Psoas muscle (tissue), 8 donors: ENCODE results near the gene RDH11. TPM values are rescaled to one million over a fixed set of nuclear protein-coding genes. Genes with fewer than 3 reads are reported as not detected.
"Not testable (repeated sequence)": the region's sequence is repeated elsewhere in the genome, so short reads cannot be mapped to it uniquely, and the experiment has no call there.

Experiments
- ATAC-seq, 4 donors: fragments of 200-7000 bp; cut with Tn5 transposase; one replicate each; pipeline ENCODE4 v1.9.1; 2020; ENCODE audit warnings: moderate library complexity in 3 of 4, mild to moderate bottlenecking in 2 of 4
- DNase-seq, 2 donors: peaks; one replicate each; pipeline ENCODE4 v3.0.0-alpha.2; 2020
- H3K27ac ChIP-seq: fragments of 200-600 bp; one replicate; pipeline ENCODE4 v1.8.0; 2022
- H3K27me3 ChIP-seq, 3 donors: fragments of 200-600 bp in 1 of 3; one replicate each; pipeline versions ENCODE4 v1.6.1 to v1.8.0; 2013 to 2022; ENCODE audit warnings: low read length in 2 of 3, mild to moderate bottlenecking in 2 of 3, moderate library complexity in 1 of 3; ENCODE audit not compliant: insufficient read depth in 3 of 3
- H3K36me3 ChIP-seq, 2 donors: fragments of 200-600 bp in 1 of 2; one replicate each; pipeline versions ENCODE4 v1.6.1 to v1.8.0; 2013 to 2022; ENCODE audit warnings: low read depth in 1 of 2, mild to moderate bottlenecking in 1 of 2, moderate library complexity in 1 of 2; ENCODE audit not compliant: insufficient read depth in 1 of 2
- H3K4me1 ChIP-seq: fragments of 200-600 bp; one replicate; pipeline ENCODE4 v1.8.0; 2022
- H3K4me3 ChIP-seq: fragments of 200-600 bp; one replicate; pipeline ENCODE4 v1.8.0; 2022; ENCODE audit warnings: mild to moderate bottlenecking
- H3K9me3 ChIP-seq: fragments of 200-600 bp; one replicate; pipeline ENCODE4 v1.8.0; 2022
- WGBS, 3 donors: extraction: QIAGEN DNeasy Blood & Tissue Kit; methylation state at CpG; one replicate each; pipeline versions ENCODE4 v1.1.6 to v1.1.7; 2013; 5-methylcytosine and 5-hydroxymethylcytosine counted together
- intact Hi-C, 2 donors: fragments of 100-400 bp; cut with DNase I; formaldehyde crosslinking; loops; one replicate each; pipeline versions ENCODE4 v1.11.0 to v1.14.2; 2022
- polyA plus RNA-seq, 3 donors: library from polyadenylated mRNA; stranded (reverse); fragments of 200-250 nt; gene quantifications; one replicate each; pipeline ENCODE4 v1.2.3, GENCODE V29; 2013
- total RNA-seq, 4 donors: library from RNA; stranded (reverse); fragmentation: NEBNext Ultra II Directional in 2 of 4; extraction: Animal tissue kit (Norgen Biotek cat#: 25700) in 2 of 4; gene quantifications; one replicate each; pipeline versions ENCODE4 v1.2.1 to v1.2.4, GENCODE V29; 2021 to 2023
- TF ChIP-seq, protein P1 (sequence below): fragments of 200-600 bp; IDR thresholded peaks from one replicate; pipeline ENCODE4 v1.8.0; 2022; ENCODE audit warnings: antibody characterized with exemption
- donor health status: healthy with polysubstance abuse.
- donor health status: DM: no; HTN: no; CAD: no; lungs with moderate emphysema.
- donor health status: Bipolar disorder and iron deficiency.
- donor health status: healthy.
- donor health status: DM: yes; HTN: yes; CAD: no.
- donor health status: DM: no; HTN: no; CAD: no.
- donor health status: DM: no; HTN: no; CAD: no.
- donor health status: DM: yes; HTN: yes; CAD: no.

The RDH11 gene
- total and polyA plus RNA-seq, 7 donors, result 5.4 to 15.6 (median 8.5) TPM

DNA sequence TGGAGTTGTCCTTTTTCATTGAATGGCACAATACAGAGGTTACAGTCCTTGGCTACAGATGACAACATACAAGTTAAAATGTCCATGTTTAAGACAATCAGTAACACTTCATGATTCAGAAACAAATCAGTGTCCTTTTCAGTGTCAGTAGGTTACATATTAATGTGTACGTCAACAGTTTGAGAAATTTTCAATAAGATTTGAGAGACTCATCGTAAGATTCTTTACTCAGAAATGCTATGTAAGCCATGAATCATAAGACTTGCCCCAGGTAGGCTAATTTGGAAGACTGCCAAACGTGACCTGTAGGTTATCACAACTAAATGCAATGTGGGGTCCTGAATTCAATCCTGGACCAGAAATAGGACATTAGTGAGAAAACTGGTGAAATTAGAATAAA is 9.6 kb upstream of the RDH11 start:
- Histone ChIP-seq H3K4me1 (no peaks in the 10 kb centered on the region), H3K4me3 (no peak overlapping the region), H3K36me3 (no peaks in the 10 kb centered on the region), H3K27ac (no peak overlapping the region), H3K27me3 (no peaks in the 10 kb centered on the region), H3K9me3 (no peaks in the 10 kb centered on the region)
- TF ChIP-seq, protein P1, sequence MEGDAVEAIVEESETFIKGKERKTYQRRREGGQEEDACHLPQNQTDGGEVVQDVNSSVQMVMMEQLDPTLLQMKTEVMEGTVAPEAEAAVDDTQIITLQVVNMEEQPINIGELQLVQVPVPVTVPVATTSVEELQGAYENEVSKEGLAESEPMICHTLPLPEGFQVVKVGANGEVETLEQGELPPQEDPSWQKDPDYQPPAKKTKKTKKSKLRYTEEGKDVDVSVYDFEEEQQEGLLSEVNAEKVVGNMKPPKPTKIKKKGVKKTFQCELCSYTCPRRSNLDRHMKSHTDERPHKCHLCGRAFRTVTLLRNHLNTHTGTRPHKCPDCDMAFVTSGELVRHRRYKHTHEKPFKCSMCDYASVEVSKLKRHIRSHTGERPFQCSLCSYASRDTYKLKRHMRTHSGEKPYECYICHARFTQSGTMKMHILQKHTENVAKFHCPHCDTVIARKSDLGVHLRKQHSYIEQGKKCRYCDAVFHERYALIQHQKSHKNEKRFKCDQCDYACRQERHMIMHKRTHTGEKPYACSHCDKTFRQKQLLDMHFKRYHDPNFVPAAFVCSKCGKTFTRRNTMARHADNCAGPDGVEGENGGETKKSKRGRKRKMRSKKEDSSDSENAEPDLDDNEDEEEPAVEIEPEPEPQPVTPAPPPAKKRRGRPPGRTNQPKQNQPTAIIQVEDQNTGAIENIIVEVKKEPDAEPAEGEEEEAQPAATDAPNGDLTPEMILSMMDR, result no peak
- ATAC-seq (no peak), DNase-seq (no peak)
- 67 to 70% (median 69%) methylated on average over 3 of the region's 3 CpGs for WGBS, 3 donors
- intact Hi-C loops, result loop anchor here (2.0 to 10.0 kb wide), 2 partner anchors 122 to 280 kb away; no protein-coding TSS in a partner anchor

DNA sequence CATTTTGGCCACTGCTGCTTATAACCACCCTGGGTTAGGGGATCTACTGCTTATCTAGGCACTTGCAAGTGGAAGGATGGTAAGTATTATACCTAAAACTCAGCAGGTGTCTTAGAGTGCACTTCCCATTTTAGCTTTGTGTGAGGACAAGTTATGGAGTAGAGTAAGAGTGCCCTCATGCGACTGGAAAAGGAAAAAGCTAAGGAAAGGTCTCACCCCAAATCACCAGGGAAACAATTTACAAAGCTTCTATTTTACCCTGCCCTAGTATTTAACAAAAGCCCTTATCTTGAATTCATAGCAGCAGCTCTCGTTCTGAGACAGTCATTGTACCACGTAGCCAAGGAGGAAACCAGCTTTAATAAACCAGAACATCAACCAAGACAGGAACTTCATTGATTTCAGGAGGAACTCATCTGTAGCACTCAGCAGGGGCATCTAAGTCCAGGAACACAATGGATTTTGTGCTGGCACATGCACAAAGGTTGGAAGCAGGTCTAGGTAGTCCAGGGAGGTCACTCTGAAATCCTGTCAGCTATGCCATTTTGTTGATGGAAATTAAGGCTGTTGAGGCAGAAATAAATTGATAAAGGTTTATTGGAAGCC is 9.0 kb upstream of the RDH11 start:
- WGBS, 3 donors, result 0 to 1% (median 0%) methylated on average over 3 of the region's 3 CpGs
- ATAC-seq (peak; percentile 67 to 91 (median 79)), DNase-seq (no peak)
- Histone ChIP-seq H3K36me3 (no peaks in the 10 kb centered on the region), H3K27ac (no peak overlapping the region), H3K9me3 (no peaks in the 10 kb centered on the region), H3K27me3 (no peaks in the 10 kb centered on the region), H3K4me1 (no peaks in the 10 kb centered on the region), H3K4me3 (no peak overlapping the region)
- TF ChIP-seq, protein P1, result peak; percentile 70
- intact Hi-C loops, result loop anchor here (2.0 to 10.0 kb wide), 5 partner anchors 87 to 280 kb away; partner anchors contain the start of gene ARG2 (in 2 of the 2)

DNA sequence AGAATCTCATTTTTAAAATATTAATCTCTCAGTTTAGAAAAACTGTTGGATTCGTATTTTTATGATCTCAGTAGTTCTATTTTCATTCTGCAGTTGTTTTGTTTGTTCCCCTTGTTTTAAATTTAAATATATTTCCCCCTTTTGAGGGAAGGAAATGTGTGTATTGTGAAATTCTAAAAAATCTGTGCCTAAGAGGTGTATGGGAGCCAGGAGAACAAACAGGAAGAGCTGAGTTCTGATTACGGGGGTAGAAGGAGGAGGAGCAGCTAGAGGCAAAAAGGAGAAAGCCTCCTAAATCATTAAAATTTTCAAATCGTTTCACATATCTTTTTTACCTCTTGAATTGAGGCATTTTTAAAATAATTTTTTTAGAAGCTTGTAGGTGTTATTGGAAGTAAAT is 8.4 kb upstream of the RDH11 start:
- H3K4me3 ChIP-seq, result no peak overlapping the region
- H3K36me3 ChIP-seq, result no peaks in the 10 kb centered on the region
- intact Hi-C loops, result loop anchor here (2.0 to 10.0 kb wide), 5 partner anchors 87 to 279 kb away; partner anchors contain the start of gene ARG2 (in 2 of the 2)
- H3K27ac ChIP-seq, result no peak overlapping the region
- H3K9me3 ChIP-seq, result no peaks in the 10 kb centered on the region
- no peak for ATAC-seq
- 52 to 56% (median 54%) methylated on average over 3 of the region's 3 CpGs for WGBS, 3 donors
- no peaks in the 10 kb centered on the region for H3K4me1 ChIP-seq
- H3K27me3 ChIP-seq, result no peaks in the 10 kb centered on the region
- TF ChIP-seq, protein P1, result no peak
- DNase-seq, result no peak

DNA sequence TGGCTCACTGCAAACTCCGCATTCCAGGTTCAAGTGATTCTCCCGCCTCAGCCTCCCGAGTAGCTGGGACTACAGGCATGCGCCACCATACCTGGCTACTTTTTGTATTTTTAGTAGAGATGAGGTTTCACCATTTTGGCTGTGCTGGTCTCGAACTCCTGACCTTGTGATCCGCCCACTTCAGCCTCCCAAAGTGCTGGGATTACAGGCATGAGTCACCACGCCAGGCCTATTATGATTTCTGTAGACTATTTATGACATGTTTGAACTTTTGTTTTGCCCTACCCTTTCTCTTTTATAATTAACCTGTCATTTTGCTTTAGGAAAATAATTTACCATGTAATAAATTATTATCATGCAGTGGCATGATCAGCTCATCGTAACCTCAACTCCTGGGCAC is 5.9 kb upstream of the RDH11 start, which contains the start of gene RDH12:
RDH12 (plus strand) TSS at position 395 of the 400 bp plus-strand sequence. CDS start 20,757 bp downstream, outside the sequence.
- not testable (repeated sequence) for H3K4me1 ChIP-seq, H3K27me3 ChIP-seq, H3K36me3 ChIP-seq, H3K4me3 ChIP-seq, H3K9me3 ChIP-seq, DNase-seq, ATAC-seq, H3K27ac ChIP-seq
- WGBS, 3 donors, result 83 to 95% (median 90%) methylated on average over 8 of the region's 8 CpGs
- intact Hi-C loops, result loop anchor here (5.0 to 10.0 kb wide), 4 partner anchors 84 to 277 kb away; partner anchors contain the start of gene ARG2 (in 2 of the 2)

DNA sequence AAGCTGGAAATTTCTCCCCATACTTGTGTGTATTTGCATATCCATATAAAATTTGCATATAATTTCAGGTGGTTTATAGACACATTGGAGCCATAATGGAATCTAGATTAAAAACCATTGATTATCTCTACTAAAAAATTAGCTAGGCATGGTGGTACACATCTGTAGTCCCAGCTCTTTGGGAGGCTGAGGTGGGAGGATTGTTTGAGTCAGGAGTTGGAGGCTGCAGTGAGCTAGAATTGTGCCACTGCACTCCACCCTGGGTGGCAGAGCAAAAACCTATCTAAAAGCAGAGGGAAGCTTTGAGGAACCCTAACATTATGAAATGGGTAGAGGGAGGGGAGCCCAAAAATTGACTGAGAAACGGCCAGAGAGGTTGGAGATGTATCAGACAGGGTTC is 2.6 kb upstream of the RDH11 start:
- Histone ChIP-seq H3K36me3 (peaks cover 0 to 2% of the 10 kb centered on the region in 2 donors), H3K4me3 (no peak overlapping the region), H3K27ac (no peak overlapping the region), H3K9me3 (no peaks in the 10 kb centered on the region), H3K27me3 (no peaks in the 10 kb centered on the region), H3K4me1 (peaks cover 8% of the 10 kb centered on the region)
- intact Hi-C loops, result no loop called here
- ATAC-seq (no peak), DNase-seq (no peak)
- WGBS, 3 donors, result 61 to 82% (median 71%) methylated on average over 1 of the region's 1 CpG
- TF ChIP-seq, protein P1, result no peak
